Measurements from ENCODE around the gene TMPRSS7.

TMPRSS7 gene

GRCh38 chr3:112089956-112090886, 55.7 kb downstream of the TMPRSS7 start:
- H3K4me3 ChIP-seq (ENCODE audit: low read depth, low read length), result no peak overlapping the region
- H3K4me2 ChIP-seq (ENCODE audit: low read length), result no peak overlapping the region
- H3K36me3 ChIP-seq (ENCODE audit: control insufficient read depth, insufficient read depth, low read length), result no peaks in the 10 kb centered on the region
- no peak overlapping the region for H3K9ac ChIP-seq
- TF ChIP-seq, protein P1, sequence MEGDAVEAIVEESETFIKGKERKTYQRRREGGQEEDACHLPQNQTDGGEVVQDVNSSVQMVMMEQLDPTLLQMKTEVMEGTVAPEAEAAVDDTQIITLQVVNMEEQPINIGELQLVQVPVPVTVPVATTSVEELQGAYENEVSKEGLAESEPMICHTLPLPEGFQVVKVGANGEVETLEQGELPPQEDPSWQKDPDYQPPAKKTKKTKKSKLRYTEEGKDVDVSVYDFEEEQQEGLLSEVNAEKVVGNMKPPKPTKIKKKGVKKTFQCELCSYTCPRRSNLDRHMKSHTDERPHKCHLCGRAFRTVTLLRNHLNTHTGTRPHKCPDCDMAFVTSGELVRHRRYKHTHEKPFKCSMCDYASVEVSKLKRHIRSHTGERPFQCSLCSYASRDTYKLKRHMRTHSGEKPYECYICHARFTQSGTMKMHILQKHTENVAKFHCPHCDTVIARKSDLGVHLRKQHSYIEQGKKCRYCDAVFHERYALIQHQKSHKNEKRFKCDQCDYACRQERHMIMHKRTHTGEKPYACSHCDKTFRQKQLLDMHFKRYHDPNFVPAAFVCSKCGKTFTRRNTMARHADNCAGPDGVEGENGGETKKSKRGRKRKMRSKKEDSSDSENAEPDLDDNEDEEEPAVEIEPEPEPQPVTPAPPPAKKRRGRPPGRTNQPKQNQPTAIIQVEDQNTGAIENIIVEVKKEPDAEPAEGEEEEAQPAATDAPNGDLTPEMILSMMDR (IDR thresholded peaks at IDR 0.05), result no peak
- no peaks in the 10 kb centered on the region for H3K79me2 ChIP-seq
- H3K4me1 ChIP-seq, result no peaks in the 10 kb centered on the region
- no peaks in the 10 kb centered on the region for H3K27me3 ChIP-seq (ENCODE audit: control insufficient read depth, insufficient read depth, low read length)
- H2AFZ ChIP-seq, result no peak overlapping the region
- H3K9me3 ChIP-seq (ENCODE audit: control insufficient read depth, low read length), result no peaks in the 10 kb centered on the region
- no peak overlapping the region for H3K27ac ChIP-seq

GRCh38 chr3:112090887-112091586, 56.5 kb downstream of the TMPRSS7 start:
- H3K4me1 ChIP-seq, result no peaks in the 10 kb centered on the region
- H2AFZ ChIP-seq, result no peak overlapping the region
- no peak overlapping the region for H3K4me3 ChIP-seq (ENCODE audit: low read depth, low read length)
- no peaks in the 10 kb centered on the region for H3K36me3 ChIP-seq (ENCODE audit: control insufficient read depth, insufficient read depth, low read length)
- TF ChIP-seq, protein P1 (IDR thresholded peaks at IDR 0.05), result no peak
- H3K4me2 ChIP-seq (ENCODE audit: low read length), result no peak overlapping the region
- H3K27ac ChIP-seq, result no peak overlapping the region
- H3K27me3 ChIP-seq (ENCODE audit: control insufficient read depth, insufficient read depth, low read length), result no peaks in the 10 kb centered on the region
- H3K9me3 ChIP-seq (ENCODE audit: control insufficient read depth, low read length), result no peaks in the 10 kb centered on the region
- H3K9ac ChIP-seq, result no peak overlapping the region
- no peaks in the 10 kb centered on the region for H3K79me2 ChIP-seq

- H3K27me3 ChIP-seq (ENCODE audit: control insufficient read depth, insufficient read depth, low read length), result no peaks in the 10 kb centered on the region
- no peaks in the 10 kb centered on the region for H3K79me2 ChIP-seq
- no peak overlapping the region for H3K9ac ChIP-seq
- H3K4me2 ChIP-seq (ENCODE audit: low read length), result no peak overlapping the region
- no peaks in the 10 kb centered on the region for H3K4me1 ChIP-seq
- H3K9me3 ChIP-seq (ENCODE audit: control insufficient read depth, low read length), result no peaks in the 10 kb centered on the region
- H2AFZ ChIP-seq, result no peak overlapping the region
- H3K4me3 ChIP-seq (ENCODE audit: low read depth, low read length), result no peak overlapping the region
- TF ChIP-seq, protein P1 (IDR thresholded peaks at IDR 0.05), result no peak
- no peaks in the 10 kb centered on the region for H3K36me3 ChIP-seq (ENCODE audit: control insufficient read depth, insufficient read depth, low read length)
- H3K27ac ChIP-seq, result no peak overlapping the region
Observed at GRCh38 chr3:112092496-112093179, 58.1 kb downstream of the TMPRSS7 start.

- TF ChIP-seq, protein P1 (IDR thresholded peaks at IDR 0.05), result no peak
- H3K4me2 ChIP-seq (ENCODE audit: low read length), result no peak overlapping the region
- no peaks in the 10 kb centered on the region for H3K9me3 ChIP-seq (ENCODE audit: control insufficient read depth, low read length)
- no peak overlapping the region for H3K9ac ChIP-seq
- H3K79me2 ChIP-seq, result no peaks in the 10 kb centered on the region
- H3K27ac ChIP-seq, result no peak overlapping the region
- no peaks in the 10 kb centered on the region for H3K4me1 ChIP-seq
- no peak overlapping the region for H3K4me3 ChIP-seq (ENCODE audit: low read depth, low read length)
- no peaks in the 10 kb centered on the region for H3K36me3 ChIP-seq (ENCODE audit: control insufficient read depth, insufficient read depth, low read length)
- no peaks in the 10 kb centered on the region for H3K27me3 ChIP-seq (ENCODE audit: control insufficient read depth, insufficient read depth, low read length)
- no peak overlapping the region for H2AFZ ChIP-seq
Observed at GRCh38 chr3:112093180-112093522, 58.6 kb downstream of the TMPRSS7 start.

Measured in parathyroid adenoma (tissue), 2 donors.